HG03139 (cell line): Measurements from ENCODE around the gene FBLN1.
"Not testable (repeated sequence)": the region's sequence is repeated elsewhere in the genome, so short reads cannot be mapped to it uniquely, and the experiment has no call there.

Experiments
- ATAC-seq: cut with Tn5 transposase; IDR thresholded peaks from one replicate; pipeline ENCODE4 v1.9.1; 2021; ENCODE audit not compliant: unreplicated experiment

Gene FBLN1

DNA sequence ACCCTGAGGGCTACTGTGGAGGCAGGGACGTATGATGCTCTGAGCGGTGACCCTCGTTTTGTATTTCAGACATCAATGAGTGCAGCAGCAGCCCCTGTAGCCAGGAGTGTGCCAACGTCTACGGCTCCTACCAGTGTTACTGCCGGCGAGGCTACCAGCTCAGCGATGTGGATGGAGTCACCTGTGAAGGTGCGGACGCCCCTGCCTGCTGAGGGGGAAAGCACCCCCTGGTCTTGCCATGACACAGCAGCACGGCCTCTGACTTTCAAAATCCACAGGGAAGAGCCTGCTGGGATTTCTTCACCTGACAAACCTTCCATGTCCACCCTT, 44.3 kb downstream of the FBLN1 start:
- no peak for ATAC-seq

DNA sequence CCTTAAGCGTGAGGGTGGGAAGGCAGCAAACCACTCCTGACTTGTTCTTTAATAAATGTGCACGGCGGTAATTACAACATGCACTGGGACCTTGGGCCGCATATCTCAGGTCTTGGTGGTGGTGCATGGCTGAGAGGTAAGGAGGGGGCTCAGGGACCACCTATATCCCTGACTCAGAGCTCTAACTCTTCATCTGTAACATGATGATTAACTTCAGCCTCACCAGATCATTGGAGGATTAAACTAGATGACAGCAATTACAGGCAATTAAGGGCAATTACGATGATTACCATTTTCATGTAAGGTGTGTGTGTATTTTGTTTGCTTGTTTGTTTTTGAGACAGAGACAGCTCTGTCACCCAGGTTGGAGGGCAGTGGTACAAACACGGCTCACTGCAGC, 45.0 kb downstream of the FBLN1 start:
- ATAC-seq, result no peak

DNA sequence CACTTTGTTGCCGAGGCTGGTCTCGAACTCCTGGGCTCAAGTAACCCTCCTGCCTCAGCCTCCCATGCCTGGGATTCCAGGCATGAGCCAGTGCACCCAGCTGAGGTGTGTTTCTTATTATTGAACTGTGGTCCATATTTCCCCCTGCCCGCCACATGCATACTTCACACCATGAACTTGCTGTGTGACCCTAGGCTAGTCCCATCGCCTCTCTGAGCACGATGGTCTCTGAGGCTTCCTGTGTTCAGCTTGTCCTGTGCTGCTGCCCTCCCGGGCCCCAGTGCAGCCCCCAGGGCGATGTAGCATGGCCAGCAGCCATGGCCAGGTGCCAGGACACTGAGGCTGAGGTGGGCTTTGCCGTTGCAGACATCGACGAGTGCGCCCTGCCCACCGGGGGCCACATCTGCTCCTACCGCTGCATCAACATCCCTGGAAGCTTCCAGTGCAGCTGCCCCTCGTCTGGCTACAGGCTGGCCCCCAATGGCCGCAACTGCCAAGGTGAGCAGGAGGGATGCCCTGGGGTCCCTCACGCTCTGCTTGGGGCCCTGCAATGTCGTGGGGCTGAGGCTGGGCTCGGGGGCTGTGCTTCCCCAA, 45.7 kb downstream of the FBLN1 start:
- ATAC-seq, result no peak

DNA sequence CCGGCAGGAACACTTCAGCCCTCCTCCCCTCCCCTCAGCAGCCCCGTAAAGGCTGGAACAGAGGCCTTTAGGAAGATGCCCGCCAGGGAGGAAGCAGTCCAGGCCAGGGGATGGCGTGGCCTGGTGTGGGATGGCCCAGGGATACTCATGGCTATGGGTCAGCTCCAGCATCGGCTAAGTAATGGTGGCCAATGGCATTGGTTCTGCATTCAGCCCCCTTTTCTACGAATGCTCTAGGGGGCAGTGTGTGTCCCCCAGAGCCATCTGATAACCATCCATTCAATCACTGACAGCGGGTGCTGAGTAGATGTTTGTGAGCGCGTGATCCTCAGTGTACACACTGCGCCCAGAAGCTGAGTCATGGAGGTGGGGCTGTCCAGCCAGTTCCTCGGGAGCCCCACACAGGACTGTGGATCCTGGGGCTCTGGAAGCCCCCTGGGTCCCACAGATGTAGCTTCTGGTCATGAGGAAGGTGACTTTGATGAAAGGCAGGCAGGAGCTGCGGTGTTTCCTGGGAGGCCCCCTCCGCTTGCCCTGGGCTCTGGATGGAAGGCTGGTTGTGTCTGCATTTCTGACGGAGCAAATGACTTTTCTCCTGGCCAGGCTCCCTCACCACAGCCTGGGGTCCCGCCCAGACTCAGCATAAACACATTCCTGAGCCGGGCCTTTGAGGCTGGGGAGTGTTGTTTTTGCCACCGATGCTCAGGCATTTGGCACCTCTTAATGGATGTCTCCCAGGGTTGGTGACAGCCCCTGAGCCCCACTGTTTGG, 46.5 kb downstream of the FBLN1 start:
- no peak for ATAC-seq

DNA sequence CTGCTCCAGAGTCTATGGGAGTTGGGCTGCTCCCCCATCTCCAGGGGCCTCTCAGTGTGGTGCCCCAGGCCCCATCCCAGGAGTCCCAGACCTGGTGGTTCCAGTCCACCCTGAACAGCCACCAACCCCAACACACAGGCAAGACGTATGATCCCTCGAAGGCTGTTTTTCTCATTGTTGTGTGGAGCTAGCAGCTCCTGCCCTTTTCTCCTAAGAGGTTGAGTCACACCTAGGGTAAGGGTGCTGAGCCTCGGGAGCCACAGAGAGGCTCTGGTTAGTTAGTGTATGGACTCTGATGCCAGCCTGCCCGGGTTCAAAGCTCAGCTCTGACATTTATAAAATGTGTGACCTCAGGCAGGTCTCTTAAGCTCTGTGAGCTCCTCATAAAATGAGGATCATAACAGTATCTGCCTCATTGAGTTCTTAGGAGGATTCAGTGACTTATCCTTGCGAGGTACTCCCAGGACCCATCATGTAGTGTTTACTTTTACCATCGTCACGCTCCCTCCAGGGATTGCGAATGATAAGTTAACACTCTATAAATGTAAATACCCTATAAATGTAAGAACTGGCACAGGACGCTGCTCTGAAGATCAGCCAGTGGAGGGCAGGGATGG, 47.2 kb downstream of the FBLN1 start:
- no peak for ATAC-seq

DNA sequence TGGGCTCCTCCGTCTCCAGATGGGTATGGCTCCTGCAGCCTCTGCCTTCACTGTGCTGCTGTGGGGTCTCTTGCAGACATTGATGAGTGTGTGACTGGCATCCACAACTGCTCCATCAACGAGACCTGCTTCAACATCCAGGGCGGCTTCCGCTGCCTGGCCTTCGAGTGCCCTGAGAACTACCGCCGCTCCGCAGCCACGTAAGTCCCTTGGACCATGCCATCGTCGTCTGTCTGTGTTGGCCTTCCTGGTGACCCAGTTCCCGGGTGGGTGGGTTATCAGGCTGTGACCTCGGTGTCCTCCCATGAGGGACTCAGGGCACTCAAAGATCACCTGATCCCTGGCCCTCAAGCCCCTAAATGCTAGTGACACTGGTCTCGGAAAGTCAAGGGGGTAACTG, 47.7 kb downstream of the FBLN1 start:
- ATAC-seq, result no peak

DNA sequence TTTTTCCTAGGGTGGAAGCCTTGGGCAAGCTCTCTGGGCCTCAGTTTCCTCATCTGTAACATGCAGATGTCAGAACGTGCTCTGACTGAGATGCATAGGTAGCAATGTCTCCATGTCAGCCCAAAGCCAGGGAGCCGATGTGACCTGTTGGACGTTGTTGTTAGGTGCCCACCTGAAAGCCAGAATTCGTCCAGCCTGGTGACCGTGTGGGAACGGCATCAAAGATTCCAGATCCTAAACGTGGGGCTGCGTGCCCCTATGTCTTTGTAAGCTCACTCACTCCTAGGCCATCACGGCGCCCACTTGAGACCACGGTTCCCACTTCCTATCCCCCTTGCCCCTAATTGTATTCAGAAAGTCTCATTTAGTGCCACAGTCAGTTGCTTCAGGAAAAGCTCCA, 48.2 kb downstream of the FBLN1 start:
- no peak for ATAC-seq

DNA sequence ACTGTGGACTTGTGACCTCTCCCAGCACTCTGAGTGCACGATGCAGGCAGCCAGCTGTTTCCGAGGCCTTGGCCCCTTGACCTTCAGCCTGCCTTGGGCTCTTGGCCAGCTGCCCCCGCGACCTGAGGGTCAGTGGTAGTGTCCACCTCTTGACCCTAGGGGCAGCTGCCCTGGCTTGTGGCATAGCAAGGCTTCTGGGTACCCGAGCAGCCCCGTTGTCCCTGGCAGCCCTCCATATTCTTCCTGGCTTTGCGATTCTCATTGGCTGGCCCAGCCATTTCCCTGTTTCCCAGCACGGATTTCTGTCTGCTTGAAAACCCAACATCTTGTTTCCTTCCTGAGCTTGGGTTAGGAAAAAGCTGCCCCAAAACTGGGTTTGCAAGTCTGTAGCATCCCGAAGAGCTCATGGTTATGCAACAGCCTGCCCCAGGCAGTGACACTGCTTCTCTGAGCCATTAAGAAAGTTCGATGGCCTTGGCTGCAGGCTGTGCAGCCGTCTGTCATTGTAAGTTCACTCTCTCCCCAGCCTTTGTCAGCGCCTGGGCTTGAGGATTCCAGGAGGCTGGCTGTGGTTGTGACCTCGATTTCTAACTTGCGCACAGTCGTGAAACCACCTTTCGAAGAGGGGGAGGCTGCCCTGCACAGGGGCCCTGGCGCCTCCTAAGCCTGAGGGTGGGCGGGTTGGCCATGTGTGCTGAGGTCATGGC, 48.8 kb downstream of the FBLN1 start:
- ATAC-seq, result no peak

DNA sequence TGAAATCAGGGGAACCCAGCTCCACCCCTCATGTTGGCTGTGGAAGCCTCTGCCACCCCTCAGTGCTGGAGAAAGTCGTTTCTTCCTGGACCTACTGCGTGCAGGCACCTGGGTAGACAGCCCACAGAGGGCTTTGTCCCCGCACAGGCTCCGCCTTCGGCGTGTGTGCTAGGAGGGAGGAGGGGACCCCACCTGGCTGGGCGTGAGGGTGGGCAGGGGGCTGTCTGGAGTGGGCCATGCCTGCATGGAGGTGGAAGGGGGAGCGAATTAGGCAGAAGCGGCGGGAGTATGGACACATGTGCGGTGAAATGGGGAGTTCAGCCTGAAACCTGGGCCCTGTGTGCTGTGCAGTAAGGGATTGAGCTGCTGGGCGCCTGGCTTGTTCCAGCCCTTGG, 49.3 kb downstream of the FBLN1 start:
- ATAC-seq, result no peak

DNA sequence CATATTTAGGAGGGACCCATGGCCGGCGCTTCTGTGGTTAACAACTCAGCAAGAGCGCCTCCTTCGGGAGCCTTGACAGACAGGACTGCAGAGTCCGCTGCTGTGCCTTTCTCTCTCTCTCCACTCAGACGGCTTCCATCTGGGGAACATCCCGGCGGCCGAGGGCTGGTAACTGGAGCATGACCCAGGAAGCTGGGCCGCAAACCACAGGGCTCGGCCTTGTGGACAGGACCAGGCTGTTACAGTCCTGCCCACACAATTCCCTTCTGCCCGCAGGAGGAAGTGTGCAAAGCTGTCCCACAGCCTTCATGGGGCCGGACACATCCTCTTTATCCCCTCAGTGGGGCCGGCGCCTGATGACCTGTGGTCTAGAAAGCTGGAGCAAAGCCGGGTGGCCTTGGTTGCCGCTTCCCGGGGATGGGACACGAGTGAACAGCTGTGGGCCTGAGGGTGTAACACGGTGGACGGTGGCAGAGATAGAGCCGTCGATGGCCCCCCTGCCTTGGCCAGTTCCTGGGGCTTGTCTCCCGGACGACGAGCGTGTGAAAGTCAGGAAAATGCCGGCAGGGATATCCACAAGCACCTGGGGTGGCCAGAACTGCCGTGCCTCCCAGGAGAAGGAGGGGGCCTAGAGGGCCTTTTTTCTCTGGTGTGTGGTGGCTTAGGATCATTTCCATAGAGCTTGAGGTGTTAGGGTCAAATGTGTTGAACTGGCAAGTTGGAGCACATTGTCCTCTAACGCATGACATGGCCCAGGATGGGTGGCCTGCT, 50.1 kb downstream of the FBLN1 start:
- ATAC-seq, result no peak

DNA sequence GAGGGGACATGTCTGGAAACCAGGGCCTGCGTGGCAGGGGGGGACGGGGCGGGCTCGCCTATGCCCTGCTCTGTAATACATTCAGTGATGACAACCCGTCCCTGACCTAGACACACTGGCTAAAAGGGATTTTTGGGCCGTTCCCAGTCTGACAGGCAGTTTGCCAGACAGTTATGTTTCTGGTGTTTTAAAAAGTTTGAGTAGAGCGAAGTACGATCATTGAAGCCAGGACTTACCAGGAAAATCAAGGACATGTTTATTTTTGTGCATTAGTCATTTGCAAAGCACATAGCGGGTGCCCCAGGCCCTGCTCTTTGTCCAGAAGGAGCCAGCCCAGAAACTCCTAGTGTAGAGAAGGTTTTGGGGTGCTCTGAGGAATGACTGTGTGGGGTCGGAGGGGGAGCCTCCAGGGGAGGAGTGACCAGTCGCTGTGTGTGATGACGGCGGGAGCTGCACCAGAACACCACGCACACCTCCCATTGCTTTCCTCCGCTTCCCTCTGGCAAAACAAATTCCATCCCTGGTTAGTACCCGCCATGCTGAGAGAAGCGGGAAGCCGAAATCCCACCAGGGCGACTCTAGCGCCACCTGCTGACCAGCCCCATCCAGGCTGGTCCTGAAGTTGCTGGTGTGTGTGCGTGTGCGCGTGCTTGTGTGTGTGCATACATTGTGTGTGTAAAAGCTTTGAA, 50.8 kb downstream of the FBLN1 start:
- no peak for ATAC-seq

DNA sequence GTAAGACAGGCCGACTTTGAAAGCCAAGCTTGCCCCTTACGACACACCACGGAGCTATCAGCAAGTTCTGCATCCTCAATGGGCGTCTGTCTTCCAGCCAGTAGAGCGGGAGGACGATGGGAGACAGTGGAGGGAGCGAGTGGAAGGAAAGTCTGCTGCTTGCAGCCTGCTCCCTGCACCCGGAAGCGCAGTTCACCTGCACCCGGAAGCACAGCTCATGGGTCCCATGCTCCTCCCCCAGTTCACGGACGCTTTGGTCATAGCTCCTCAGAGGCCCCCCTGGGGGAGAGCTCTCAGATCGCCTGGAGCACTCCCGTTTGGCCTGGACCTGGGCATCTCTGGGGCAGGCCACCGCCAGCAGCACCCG, 51.3 kb downstream of the FBLN1 start:
- no peak for ATAC-seq

DNA sequence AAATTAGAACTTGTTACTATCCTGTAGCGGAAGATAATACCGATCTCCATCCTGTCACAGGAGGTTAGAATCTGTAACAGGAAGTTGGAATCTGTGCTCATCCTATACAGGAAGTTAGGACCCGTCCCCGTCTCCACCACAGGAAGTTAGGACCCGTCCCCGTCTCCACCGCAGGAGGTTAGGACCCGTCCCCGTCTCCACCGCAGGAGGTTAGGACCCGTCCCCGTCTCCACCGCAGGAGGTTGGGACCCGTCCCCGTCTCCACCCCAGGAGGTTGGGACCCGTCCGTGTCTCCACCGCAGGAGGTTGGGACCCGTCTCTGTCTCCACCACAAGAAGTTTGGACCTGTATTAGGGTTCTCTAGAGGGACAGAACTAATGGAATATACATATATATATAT, 52.2 kb downstream of the FBLN1 start:
- ATAC-seq, result no peak

DNA sequence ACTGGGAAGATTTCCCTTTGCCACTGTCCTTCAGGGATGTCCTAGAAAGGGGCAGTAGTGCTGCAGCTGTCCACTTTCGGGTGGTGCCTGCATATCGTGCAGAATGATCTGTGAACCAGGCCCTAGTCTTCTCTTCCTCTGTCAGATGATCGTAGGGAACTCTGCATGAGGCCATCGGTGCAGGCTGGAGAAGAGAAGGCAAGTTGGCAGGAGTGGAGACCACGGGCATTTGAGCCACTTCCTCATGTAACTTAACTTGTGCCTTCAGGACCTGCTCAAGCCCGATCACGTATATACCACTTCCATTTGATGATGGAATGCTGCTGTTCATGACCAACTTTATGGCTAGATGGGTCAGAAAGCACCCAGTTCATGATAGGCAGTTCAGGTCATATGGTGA, 55.2 kb downstream of the FBLN1 start:
- not testable (repeated sequence) for ATAC-seq

DNA sequence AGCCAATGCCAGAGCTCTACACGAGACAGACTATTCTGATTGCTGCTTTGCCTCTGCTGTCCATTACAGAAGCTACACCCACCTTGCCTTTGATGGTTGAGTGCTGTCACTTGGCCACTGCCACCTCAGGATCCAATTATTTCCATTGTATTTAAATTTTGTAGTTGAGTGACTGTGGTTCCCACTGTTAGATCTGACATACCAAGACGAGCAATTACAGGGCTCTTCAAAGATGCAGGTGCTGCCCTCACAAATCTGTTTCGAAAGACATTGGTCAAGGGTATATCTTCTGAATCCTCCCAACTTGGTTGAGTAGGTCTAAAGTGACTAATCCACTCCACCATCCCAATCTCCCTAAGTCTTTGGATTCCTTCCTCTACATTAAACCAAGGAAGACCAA, 57.4 kb downstream of the FBLN1 start:
- ATAC-seq, result not testable (repeated sequence)

DNA sequence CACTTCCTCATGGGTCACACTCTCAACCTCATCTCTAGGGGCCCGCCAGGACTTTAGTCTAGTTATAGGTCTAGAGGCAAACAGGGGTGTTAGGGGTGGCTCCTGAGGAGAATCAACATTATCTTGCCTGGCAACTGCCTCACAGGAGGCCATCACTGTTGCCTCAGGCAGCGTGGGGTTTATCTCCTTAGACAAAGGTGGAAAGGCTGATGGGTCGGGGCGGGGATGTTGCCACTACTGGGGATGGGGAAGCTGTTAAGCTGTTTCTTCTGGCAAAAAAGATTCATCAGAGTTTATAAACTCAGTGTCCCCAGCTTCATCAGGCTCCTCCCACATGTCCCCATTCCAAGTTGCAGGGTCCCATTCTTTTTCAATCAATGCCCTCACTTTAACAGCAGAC, 58.1 kb downstream of the FBLN1 start:
- not testable (repeated sequence) for ATAC-seq

DNA sequence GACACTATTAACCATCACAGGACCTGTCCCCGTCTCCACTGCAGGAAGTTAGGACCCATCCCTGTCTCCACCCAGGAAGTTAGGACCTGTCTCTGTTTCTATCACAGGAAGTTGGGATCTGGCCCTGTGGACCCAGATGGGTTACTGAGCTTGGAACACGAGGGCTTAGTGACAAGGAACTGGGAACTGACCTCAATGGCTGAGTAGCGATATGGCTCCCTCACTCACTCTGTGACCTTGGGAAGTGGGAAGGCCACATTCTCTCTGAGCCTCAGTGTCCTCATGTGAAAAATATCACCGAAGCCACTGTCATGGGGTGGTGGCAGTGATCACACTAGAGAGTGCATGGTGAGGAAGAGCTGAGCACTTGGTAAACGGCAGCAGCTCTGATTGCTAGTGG, 59.4 kb downstream of the FBLN1 start:
- no peak for ATAC-seq

DNA sequence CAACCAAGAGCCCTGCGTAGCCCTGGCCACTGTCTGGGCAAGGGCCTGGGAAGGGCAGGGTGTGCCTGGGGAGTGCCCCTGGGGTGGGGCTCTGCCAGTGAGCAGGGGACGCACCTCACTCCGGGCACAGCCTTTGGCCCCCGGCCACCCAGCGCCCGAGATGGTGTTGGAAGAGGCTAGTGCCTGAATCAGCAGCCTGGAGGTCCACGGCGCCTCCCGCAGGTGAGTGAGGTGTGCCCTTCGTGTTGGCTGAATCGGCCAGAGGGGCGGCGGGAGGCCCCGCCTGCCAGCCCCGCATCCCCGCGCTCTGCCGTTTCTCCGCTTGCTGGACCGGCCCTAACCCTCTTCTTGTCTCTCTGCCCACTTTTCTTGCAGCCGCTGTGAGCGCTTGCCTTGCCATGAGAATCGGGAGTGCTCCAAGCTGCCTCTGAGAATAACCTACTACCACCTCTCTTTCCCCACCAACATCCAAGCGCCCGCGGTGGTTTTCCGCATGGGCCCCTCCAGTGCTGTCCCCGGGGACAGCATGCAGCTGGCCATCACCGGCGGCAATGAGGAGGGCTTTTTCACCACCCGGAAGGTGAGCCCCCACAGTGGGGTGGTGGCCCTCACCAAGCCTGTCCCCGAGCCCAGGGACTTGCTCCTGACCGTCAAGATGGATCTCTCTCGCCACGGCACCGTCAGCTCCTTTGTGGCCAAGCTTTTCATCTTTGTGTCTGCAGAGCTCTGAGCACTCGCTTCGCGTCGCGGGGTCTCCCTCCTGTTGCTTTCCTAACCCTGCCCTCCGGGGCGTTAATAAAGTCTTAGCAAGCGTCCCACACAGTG, 60.1 kb downstream of the FBLN1 start:
- no peak for ATAC-seq

DNA sequence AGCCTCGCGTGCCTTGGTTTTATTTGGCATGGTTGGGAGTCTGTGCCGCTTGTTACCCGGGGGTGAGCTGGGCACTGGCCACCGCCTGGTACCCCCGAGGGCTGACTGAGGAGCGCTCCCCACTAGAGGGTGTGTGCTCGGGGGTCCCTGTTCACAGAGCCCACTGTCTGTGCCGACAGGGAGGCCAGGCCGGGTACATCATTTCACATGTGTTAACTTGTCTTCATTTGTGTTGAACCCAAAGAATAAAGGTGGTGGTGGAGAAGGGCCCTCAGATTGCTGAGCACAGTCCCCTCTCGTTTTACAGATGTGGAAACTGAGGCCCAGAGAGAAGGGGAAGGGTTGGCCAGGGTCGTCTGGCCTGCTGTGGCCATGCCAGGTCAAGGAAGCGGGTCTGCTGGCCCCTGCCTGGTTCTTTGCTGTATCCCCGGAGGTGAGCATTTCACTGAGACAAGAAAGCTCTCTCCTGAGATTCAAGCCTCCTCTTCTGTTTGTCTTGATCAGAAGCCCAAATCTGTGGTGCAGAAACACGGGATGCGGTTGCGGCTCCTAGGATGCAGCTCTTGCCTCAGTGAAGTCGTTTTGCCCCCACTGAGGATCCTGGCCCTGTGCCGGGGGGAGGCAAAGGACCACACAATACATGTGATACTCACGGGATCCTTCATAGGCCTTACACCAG, 60.8 kb downstream of the FBLN1 start:
- no peak for ATAC-seq
